GM12801 (cell line): ENCODE data around the gene BCAP31.

Experiments used
- TF ChIP-seq, protein P1 (sequence below): IDR thresholded peaks from one replicate; pipeline ENCODE4 v1.5.1; 2011; ENCODE audit warnings: control low read depth; ENCODE audit not compliant: insufficient read length; ENCODE audit errors: extremely low read depth

The BCAP31 gene

DNA sequence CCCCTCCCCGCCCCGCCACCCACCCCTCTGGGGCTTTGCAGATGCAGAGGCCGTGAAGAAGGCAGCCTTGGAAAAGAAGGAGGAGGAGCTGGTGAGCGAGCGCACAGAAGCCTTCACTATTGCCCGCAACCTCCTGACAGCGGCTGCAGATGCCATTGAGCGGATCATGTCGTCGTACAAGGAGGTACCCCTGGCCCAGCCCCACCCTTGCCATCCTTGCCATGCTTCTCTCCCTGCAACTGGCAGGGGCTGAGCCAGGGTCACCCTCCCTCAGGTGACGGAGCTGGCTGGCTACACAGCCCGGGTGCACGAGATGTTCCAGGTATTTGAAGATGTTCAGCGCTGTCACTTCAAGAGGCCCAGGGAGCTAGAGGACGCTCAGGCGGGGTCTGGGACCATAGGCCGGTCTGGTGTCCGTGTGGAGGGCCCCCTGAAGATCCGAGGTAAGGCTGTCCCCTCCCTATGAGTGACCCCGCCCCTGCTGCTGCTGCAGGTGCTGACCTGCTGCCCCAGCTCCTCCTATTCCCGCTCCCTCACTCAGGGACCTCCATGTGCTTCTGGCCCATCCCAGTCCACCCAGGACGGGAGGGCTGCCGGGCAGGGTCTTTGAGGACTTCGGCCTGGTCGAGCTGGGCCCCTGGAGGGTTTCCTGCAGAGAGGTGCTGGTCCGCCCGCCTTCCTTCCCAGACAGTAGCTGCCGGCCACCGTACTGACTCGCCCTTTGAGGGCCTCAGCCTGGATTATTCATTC is 12.1 kb upstream of the BCAP31 start:
- TF ChIP-seq, protein P1, sequence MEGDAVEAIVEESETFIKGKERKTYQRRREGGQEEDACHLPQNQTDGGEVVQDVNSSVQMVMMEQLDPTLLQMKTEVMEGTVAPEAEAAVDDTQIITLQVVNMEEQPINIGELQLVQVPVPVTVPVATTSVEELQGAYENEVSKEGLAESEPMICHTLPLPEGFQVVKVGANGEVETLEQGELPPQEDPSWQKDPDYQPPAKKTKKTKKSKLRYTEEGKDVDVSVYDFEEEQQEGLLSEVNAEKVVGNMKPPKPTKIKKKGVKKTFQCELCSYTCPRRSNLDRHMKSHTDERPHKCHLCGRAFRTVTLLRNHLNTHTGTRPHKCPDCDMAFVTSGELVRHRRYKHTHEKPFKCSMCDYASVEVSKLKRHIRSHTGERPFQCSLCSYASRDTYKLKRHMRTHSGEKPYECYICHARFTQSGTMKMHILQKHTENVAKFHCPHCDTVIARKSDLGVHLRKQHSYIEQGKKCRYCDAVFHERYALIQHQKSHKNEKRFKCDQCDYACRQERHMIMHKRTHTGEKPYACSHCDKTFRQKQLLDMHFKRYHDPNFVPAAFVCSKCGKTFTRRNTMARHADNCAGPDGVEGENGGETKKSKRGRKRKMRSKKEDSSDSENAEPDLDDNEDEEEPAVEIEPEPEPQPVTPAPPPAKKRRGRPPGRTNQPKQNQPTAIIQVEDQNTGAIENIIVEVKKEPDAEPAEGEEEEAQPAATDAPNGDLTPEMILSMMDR: no peak

DNA sequence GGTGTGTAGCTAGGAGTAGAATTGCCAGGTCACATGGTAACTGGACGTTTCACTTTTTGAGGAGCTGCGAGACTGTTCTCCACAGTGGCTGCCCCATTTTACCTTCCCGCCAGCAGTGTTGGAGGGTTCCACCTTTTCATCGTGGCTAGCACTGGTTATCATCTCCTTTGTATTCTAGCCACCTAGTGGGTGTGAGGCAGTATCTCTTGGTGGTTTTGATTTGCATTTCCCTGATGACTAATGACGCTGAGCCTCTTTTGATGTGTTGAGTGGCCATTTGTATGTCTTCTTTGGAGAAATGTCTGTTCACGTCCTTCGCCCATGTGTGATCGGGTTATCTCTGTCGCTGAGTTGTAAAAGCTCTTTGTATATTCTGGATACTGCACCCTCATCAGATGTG is 11.1 kb upstream of the BCAP31 start:
- TF ChIP-seq, protein P1: no peak

DNA sequence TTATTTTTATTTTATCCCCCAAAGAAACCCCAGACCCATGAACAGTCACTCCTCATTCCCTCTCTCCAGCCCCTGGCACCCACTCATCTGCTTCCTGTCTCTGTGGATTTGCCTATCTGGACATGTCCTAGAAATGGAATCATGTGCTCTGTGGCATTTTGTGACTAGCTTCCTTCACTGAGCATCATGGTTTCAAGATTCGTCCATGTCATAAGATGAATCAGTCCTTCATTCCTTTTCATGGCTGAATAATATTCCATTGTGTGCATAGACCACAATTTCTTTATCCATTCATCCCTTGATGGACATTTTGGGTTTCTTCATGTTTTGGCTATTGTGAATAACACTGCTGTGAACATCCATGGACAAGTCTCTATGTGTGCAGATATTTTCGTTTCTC is 10.7 kb upstream of the BCAP31 start:
- TF ChIP-seq, protein P1: no peak

DNA sequence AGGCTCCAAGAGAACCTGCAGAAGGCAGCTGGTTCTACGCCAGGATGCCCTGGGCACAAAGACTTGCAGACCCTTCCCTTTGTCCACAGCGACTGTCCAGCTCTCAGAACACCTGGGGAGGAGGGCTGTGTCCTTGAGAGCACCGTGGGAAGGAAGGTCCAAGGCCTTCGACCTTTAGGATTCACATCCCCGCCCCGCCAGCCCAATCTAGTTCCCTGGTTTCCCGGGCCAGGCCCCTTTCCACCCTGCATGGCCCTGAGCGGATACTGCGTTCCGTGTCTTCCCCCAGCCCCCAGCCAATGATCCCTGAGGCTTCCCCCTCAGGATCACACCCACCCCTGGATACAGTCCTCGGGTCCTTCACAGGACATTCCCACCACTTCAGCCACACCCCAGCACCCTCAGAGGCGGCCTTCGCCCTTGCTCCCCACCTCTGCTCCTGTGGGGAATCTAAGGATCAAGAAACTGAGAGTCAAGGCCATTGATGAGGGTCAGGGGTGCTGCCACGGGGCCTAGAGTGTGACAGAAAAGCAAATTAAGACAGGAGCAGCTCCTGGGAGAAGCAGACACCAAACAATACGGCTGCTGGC is 9.6 kb upstream of the BCAP31 start:
- TF ChIP-seq, protein P1: no peak

DNA sequence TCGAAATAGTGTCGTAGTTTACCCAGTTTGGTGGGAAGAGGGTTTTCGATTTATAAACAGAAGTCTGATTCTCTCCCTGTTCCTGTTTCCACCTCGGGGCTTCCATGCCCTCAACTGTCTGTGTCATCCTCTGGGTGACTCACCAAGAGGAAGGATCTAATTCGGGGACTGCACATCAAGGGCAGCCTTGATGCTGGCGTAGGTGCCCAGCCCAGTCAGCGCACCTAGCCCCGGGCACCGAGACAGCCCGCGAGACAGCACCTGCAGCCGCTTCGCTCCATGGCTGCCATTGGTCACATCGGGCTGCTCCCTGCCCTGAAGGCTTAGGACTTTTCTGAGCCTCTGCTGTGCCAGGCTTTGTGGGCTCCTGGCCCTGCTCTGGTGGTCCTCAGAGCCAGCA is 8.2 kb upstream of the BCAP31 start:
- TF ChIP-seq, protein P1: no peak

DNA sequence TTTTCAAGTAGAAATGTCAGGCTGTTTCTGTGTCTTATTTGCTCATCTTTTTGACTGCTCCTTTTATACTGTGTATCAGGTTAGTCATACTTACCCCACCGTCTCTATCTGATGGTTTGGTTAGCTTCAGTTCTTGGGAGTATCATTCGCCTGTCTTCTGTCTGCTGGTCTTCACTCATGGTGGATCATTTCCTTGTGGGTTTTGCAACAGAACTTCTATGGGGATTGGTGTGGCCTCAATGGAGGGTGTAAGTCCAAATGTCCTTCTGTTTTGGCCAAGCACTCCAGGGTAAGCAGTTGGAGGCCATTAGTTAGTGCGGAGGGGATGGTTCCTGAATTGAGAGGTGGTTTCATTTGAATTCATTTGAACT is 7.6 kb upstream of the BCAP31 start:
- TF ChIP-seq, protein P1: no peak

DNA sequence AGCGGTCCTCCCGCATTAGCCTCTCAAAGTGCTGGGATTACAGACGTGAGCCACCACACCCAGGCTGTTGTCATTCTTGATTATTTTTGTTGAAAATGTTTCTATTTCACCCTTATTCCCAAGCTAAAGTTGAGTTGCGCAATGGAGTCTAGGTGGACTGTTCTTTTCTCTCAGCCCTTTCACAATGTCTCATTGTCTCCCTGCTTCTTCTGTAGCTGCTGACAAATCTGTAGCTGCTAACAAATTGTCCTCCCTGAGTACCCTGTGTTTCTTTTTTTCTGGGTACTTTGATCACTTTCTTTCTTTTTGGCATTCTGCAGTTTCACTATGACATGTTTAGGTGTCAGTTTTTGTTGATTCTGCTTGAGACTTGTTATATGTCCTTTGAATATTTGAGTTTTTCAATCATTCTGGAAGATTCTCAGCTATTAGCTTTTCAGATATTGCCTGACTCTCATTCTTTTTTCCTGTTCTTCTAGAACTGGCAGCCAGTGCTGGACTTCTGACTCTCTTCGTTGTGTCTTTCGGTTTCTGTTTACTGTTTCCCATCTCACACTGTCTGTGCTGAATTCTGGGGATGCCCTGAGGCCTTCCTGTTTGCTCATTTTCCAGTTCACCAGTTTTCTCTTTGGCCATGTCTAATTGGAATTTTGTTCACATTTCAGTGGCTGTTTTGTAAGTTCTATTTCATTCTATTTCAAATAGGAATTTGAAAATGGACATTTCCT is 7.1 kb upstream of the BCAP31 start:
- TF ChIP-seq, protein P1: no peak
